H7 (cell line): ENCODE measurements around the gene LRRK1. TPM values are rescaled to one million over a fixed set of nuclear protein-coding genes. Genes with fewer than 3 reads are reported as not detected.

Source experiments
- DNase-seq: peaks from one replicate; pipeline ENCODE4 v3.0.0; 2012
- H3K27me3 ChIP-seq: 2 replicates; pipeline ENCODE4 v1.6.0; 2011; ENCODE audit warnings: mild to moderate bottlenecking, low read length; ENCODE audit not compliant: control insufficient read depth, insufficient read depth
- H3K36me3 ChIP-seq: replicated peaks from 2 replicates; pipeline ENCODE4 v1.5.1; 2011; ENCODE audit warnings: low read length; ENCODE audit not compliant: control insufficient read depth, insufficient read depth
- H3K4me3 ChIP-seq: 2 replicates; pipeline ENCODE4 v1.5.1; 2011; ENCODE audit warnings: low read depth, mild to moderate bottlenecking, control low read depth, low read length, moderate library complexity; ENCODE audit not compliant: insufficient read depth
- total RNA-seq: library from RNA; depleted of rRNA; stranded (reverse); fragments of >200 nt; shearing (Covaris generic); gene quantifications from 2 replicates; pipeline ENCODE4 v1.2.3, GENCODE V29; 2014

The LRRK1 gene
- total RNA-seq, 1 experiment from 2014 or later, result 3.3 TPM

DNA sequence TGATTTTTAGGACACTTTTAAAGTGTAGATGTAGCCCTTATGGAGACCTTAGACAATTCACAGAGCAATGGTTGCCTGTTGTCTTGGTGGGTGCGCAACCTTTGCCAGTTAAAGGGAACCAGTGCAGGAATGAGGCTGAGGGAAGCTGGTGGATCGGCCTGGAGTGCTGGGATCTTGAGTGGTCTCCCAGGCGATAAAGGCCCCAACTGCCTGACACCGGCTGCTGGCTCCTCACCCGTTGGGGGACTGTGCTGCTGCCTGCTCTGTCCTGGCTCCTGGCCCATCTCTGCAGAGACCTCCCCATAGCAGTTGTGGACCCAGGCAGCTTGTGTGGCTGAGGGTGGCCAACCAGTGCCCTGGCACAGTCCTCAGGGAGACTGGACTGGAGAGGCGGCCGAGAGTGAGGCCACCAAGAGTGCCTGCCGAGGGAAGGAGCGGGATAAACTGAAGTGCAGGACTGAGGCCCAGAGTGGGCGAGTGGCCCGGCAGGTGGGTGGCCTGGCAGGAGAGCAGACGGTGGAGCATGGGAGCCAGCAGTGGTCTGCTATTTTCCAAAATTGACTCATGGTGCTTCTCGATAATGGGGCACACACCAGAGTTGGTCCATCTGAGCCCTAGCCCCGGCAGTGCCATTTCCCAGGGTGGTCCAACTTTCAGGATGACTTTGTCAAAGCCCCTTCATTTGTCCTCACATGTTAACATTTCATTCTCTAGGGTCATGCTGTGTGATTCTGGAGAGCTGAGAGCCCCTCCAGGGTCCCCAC, 37.4 kb upstream of the LRRK1 start:
- H3K4me3 ChIP-seq, result no peak overlapping the region
- peaks cover 38% of the 10 kb centered on the region for H3K27me3 ChIP-seq

DNA sequence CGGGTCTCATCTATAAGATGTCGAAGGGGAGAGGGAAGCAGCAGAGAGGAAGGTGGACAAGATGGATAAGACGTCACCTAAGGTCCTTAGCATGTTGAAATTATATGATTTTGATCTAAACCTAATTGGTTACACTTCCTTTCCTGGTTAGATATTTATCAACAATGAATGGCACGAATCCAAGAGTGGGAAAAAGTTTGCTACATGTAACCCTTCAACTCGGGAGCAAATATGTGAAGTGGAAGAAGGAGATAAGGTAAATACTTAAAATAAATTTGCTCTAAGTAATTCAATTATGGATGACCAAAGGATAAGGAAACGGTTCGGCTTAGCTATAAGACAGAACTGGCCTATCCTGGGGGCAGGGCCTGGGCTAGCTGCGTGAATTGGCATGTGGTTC, 34.0 kb upstream of the LRRK1 start:
- Histone ChIP-seq H3K27me3 (peaks cover 19% of the 10 kb centered on the region), H3K36me3 (no peaks in the 10 kb centered on the region), H3K4me3 (no peak overlapping the region)
- no peak for DNase-seq

More for the DNA sequence above, 37.4 kb upstream of the LRRK1 start:
- no peaks in the 10 kb centered on the region for H3K36me3 ChIP-seq
- no peak for DNase-seq

DNA sequence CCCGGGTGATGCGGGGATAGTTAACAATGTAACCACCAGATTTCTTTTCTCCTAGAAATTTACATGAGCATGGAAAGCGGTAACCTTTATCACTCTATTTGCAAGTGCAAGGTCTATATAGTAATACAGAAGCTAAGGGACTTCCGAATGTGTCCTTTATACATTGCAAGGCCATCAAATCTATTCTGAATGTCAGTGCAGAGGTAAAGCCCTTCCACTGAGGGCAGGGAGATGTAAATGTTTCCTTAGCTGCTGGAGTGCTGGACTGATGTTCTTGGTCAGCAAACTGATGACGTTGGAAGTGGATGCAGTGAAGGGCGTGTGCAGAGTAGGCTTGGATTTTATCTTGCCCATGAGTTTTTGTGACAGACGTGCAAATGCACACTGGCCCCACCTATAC, 33.3 kb upstream of the LRRK1 start:
- Histone ChIP-seq H3K27me3 (peaks cover 12% of the 10 kb centered on the region), H3K36me3 (no peaks in the 10 kb centered on the region), H3K4me3 (no peak overlapping the region)
- DNase-seq, result no peak

DNA sequence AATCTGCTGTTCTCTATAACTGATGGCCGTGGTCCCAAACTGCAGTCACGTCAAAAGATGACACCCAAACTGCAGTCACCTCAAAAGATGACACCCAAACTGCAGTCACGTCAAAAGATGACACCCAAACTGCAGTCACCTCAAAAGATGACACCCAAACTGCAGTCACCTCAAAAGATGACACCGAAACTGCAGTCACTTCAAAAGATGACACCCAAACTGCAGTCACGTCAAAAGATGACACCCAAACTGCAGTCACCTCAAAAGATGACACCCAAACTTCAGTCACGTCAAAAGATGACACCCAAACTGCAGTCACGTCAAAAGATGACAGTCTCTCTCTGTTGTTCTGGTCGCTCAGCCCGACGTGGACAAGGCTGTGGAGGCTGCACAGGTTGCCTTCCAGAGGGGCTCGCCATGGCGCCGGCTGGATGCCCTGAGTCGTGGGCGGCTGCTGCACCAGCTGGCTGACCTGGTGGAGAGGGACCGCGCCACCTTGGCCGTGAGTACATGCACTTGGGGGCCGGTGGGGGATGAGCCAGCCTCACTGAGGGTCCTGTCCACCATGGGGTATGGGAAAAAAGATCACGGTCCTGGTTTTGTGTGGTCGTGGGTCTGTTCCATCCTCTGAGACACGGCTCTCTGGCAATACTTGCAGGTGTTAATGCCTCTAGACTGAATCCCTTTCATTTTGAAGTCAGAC, 31.8 kb upstream of the LRRK1 start:
- DNase-seq, result no peak
- Histone ChIP-seq H3K27me3 (no peaks in the 10 kb centered on the region), H3K4me3 (no peak overlapping the region), H3K36me3 (no peaks in the 10 kb centered on the region; the same call in 1 of the 2 replicates)

DNA sequence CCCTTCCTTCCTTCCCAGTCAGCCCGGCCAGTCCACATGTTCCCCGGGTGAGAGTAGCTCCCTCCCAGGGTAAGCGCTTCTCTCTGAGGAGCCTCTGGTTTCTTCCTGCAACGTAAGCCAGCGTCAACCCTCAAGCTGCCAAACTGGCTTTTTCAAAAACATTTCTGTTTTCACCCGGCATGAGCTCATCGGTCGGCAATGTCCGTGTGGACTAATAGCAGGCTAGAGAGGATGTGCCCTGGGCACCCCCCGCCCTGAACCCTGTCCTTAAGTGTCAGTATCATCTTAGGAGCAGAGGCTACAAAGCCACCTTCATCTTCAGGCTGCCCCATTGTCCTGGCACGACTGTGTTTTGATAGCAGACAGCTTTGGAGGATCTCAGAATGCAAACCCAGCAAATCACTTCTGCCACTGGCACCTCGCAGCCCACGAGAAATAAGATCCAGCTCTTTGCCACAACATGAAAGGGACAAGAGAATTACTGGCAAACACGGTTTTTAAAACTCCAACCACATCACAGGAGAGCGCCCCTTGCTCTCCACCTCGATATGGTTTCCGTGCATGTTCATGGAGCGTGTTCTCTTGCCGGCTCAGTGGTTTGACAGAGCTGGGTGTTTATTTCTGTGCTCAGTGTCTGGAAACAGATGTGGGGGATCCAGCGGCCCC, 29.6 kb upstream of the LRRK1 start:
- no peaks in the 10 kb centered on the region; the same call in 1 of the 2 replicates for H3K36me3 ChIP-seq
- no peaks in the 10 kb centered on the region for H3K27me3 ChIP-seq
- no peak overlapping the region for H3K4me3 ChIP-seq
- no peak for DNase-seq

DNA sequence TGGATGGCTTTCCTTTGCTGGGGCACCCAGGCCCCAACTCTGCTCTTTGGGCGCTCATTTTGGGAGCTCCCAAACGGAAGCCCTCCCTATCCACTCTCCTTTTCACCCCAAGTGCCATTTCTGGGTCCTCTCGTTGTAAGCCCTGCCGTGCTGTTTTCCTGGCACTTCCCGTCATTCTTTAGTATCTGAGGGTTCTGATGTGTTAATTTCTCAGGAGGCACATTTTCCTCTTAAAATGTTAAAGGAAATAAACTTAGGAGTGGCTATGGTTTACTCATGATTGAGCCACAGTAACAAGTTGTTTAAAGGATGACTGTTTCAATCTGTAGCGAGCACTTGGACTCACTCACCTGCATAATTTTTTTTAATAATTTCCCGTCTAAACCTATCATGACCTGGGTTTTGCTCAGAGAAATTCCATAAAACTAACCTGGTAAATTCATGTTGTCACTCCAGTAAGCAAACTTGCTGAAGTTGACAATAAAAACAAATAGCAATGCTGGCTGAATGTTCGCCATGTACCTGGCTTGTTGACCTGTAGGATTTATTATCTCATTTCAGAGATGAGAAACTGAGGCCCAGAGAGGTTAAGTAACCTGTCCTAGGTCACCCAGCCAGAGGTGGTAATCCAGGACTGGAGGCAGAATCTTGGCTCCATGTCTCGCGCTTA, 29.0 kb upstream of the LRRK1 start:
- no peak for DNase-seq
- Histone ChIP-seq H3K4me3 (no peak overlapping the region), H3K27me3 (no peaks in the 10 kb centered on the region), H3K36me3 (no peaks in the 10 kb centered on the region; the same call in 1 of the 2 replicates)

DNA sequence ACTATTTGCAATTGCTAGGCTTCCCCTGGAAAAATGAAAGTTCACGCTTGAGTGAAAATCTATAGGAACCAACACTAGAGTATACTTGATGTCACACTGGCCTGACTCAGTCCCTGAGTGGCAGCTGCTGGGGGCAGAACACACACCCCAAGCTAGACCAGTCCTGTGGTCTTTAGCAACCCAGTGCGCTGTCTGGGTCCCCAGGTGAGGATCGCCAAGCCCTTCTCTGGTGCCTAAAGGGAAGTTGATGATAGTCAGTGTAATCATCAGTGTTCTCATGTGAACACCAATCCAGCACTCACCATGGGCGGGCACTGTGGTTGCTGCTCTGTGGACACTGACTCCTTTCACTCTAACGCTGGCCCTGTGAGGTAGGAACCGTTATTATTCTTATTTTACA, 28.3 kb upstream of the LRRK1 start:
- Histone ChIP-seq H3K27me3 (no peaks in the 10 kb centered on the region), H3K4me3 (no peak overlapping the region), H3K36me3 (no peaks in the 10 kb centered on the region; the same call in 1 of the 2 replicates)
- no peak for DNase-seq

DNA sequence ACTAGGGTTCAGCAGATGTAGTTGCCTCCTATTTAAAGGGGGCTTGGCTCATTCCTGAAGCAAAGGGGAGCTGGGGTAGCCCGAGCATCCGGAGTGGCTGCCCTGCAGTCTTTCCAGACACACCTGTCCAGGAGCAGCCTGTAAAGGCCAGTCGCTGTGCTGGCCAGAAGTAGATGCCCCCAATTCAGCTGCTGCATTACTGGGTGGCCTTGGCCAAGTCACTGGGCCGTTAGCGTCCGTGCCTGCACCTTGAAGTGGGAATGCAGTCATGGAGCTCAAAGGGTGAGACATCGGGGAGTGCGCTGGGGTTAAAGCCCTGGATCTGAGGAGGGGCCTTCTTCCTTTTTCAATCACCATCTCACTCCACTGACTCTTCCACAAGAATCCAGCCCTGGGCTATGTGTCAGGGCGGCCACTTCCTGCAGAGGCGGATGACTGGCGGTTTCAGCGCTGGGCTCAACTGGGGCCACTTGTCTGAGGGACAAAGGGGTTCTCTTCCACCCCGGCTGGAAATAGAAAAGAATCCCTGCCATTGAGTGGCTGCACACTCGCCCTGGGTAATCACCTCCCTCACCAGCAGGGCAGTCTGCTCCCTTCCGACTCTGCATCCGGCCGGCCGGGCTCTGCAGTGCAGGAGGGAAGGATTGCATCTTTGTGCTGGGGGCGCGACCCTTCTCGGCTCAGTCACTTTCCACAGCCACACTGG, 27.7 kb upstream of the LRRK1 start:
- Histone ChIP-seq H3K36me3 (no peaks in the 10 kb centered on the region; the same call in 1 of the 2 replicates), H3K4me3 (no peak overlapping the region), H3K27me3 (no peaks in the 10 kb centered on the region)
- peak; percentile 78 for DNase-seq

DNA sequence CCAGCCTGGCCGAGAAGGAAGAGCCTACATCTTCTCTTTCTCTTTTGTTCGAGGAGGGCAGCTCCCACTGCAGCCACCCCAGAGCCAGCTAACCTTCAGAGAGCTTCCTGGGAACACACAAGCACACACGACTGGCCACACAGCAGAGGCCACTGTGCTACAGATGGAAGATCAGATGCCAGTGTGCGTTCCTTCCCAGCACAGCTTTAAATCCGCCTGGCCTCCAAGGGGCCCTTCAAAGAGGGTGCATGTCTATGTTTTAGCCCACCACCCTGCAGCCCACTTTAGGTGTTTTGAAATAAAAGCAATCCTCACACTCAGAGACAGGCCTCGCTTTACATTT, 27.2 kb upstream of the LRRK1 start:
- Histone ChIP-seq H3K27me3 (no peaks in the 10 kb centered on the region), H3K36me3 (no peaks in the 10 kb centered on the region; the same call in 1 of the 2 replicates)
- no peak for DNase-seq

DNA sequence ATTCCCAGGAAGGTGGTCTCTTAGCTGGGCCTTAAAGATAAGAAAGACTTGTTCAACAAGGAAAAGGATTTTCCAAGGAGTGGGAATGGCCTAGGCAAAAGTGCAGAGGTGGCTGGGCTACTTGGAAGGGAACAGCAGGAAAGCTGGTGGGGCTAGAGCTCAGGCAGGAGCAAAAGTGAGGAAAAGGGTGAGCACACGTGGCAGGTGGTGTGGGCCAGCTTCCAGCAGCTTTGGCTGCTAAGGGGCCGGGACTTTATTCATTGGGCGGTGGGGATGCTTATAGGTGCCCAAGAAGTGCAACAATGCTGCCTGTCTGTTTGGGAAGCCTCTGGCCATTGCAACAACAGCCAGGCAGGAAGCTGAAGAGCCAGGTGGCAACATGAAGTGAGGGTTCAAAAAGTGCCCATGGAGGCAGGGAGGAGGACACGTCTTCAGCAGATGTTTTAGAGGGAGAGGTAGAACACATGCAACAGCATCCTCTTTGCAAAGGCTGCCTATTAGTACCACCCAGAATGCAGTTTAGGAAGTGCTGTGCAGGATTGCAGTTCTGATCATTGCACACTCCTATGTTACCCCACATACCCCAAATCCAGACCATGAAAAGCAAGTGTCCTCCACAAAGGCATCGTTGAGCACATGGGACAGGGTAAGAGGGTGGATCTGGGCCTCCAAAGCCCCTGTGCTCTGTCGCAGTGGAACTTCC, 25.7 kb upstream of the LRRK1 start:
- no peaks in the 10 kb centered on the region; the same call in 1 of the 2 replicates for H3K36me3 ChIP-seq
- H3K4me3 ChIP-seq, result no peak overlapping the region
- no peak for DNase-seq
- no peaks in the 10 kb centered on the region for H3K27me3 ChIP-seq

More for the DNA sequence above, 27.2 kb upstream of the LRRK1 start:
- H3K4me3 ChIP-seq, result no peak overlapping the region

DNA sequence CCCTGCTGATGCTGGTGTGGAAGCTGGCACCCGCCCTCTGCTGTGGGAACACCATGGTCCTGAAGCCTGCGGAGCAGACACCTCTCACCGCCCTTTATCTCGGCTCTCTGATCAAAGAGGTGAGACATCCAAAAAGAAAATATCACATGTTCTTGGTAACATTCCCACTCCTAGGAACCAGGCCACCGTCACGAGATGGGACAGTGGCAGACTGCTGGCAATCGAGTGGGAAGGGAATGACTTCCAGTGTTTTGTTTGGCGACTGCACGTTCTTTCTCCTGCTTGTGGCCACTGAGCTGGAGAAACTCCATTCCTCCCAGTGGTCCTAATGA, 25.2 kb upstream of the LRRK1 start:
- Histone ChIP-seq H3K36me3 (no peaks in the 10 kb centered on the region; the same call in none of the 2 replicates), H3K27me3 (no peaks in the 10 kb centered on the region), H3K4me3 (no peak overlapping the region)
- no peak for DNase-seq

DNA sequence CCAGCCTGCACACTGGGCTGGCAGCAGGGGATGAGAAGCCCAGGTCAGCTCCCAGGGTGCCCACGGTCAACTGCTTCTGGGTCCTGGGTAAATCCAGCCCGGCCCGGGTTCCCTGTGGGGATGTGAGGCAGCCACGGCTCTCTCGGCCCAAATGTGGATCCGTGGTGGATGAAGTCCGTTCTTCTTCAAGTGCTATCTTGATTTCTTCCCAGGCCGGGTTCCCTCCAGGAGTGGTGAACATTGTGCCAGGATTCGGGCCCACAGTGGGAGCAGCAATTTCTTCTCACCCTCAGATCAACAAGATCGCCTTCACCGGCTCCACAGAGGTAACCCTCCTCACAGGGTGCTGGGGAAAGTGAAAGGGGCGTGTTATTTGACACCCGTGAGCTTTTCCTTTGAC, 23.4 kb upstream of the LRRK1 start:
- H3K4me3 ChIP-seq, result no peak overlapping the region
- no peaks in the 10 kb centered on the region; the same call in none of the 2 replicates for H3K36me3 ChIP-seq
- DNase-seq, result no peak
- H3K27me3 ChIP-seq, result no peaks in the 10 kb centered on the region

DNA sequence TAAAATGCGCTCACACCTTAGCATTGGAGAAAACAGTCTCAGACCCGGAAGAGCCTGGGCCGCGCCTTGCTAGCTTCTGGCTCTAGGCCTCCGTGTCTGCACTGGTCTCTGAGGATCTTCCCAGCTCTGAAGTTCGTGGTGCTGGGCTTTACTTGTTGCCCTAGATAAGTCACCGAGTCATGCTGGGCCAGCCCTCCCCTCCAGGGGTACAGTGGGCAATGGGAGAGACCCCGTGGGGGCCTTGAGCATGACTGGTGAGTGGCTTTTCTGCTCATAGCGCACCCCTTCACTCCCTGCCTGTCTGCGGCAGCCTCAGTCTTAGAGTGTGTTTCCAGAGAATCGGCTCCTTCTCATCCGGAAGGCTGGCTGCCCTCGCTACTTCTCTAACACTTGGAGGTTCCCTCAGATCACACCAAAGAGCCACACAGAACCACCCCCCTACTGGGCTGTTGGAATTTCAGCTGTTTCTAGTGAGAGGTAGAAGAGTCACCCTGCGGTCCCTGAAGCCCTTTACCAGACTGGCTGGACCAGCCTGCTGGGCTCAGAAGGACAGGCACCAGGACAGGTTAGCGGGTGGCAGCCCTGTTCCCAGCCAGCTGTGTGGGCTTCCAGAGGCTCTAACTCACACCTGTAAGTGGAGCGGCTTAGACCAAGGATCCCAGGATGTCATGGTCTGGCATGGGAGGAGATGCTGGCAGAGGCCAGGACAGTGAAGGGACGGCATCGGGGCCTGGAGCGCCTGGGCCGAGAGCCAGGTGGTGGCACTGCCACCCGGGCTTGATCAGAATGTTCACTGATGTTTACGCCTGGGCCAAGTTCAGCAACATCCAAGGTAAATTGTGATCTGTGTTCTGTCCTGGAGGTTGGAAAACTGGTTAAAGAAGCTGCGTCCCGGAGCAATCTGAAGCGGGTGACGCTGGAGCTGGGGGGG, 21.7 kb upstream of the LRRK1 start:
- Histone ChIP-seq H3K27me3 (no peaks in the 10 kb centered on the region), H3K36me3 (no peaks in the 10 kb centered on the region; the same call in 1 of the 2 replicates), H3K4me3 (no peak overlapping the region)
- DNase-seq, result no peak
